Activated CD4-positive, alpha-beta T cell treated with anti-CD3 and anti-CD28 coated beads, Interleukin-2, Interleukin-4, amounts not matched to agents 100 ng/mL and 50 ng/mL, durations not matched to agents 16 hours and 8 hours (primary cell): ENCODE results near the gene TRIM26.
"Not testable (repeated sequence)": the region's sequence is repeated elsewhere in the genome, so short reads cannot be mapped to it uniquely, and the experiment has no call there.

Experiments used
- DNase-seq: peaks from one replicate; pipeline ENCODE4 v3.0.0-alpha.2; 2020; ENCODE audit warnings: low spot score

Gene TRIM26

GRCh38 chr6:30152910-30153610, 60.1 kb downstream of the TRIM26 start:
- no peak for DNase-seq

- DNase-seq: no peak
These were observed 61.1 kb downstream of the TRIM26 start for GRCh38 chr6:30152016-30152673.

GRCh38 chr6:30151580-30151979, 61.6 kb downstream of the TRIM26 start:
- no peak for DNase-seq

- no peak for DNase-seq
These were observed 62.4 kb downstream of the TRIM26 start for GRCh38 chr6:30150671-30151395.

GRCh38 chr6:30149858-30150550, 63.2 kb downstream of the TRIM26 start:
- DNase-seq: no peak

GRCh38 chr6:30149234-30149633, 64.0 kb downstream of the TRIM26 start:
- DNase-seq: no peak

GRCh38 chr6:30147096-30147495, 66.1 kb downstream of the TRIM26 start:
- DNase-seq: no peak

- no peak for DNase-seq
These were observed 67.4 kb downstream of the TRIM26 start for GRCh38 chr6:30145818-30146217.

- no peak for DNase-seq
These were observed 68.4 kb downstream of the TRIM26 start for GRCh38 chr6:30144811-30145210.

- DNase-seq: no peak
These were observed 69.4 kb downstream of the TRIM26 start for GRCh38 chr6:30143780-30144179.

- DNase-seq: no peak
These were observed 70.5 kb downstream of the TRIM26 start for GRCh38 chr6:30142665-30143064.

GRCh38 chr6:30140240-30140639, 73.0 kb downstream of the TRIM26 start:
- not testable (repeated sequence) for DNase-seq

- peak; percentile 45 for DNase-seq
These were observed 76.5 kb downstream of the TRIM26 start for GRCh38 chr6:30136570-30137286.

GRCh38 chr6:30135757-30136156, 77.4 kb downstream of the TRIM26 start, which contains the start of gene TRIM40:
TRIM40 (plus strand) TSS chr6:30136140; CDS start chr6:30137037, 897 bp downstream.
- DNase-seq: no peak

- DNase-seq: no peak
These were observed 78.1 kb downstream of the TRIM26 start for GRCh38 chr6:30135147-30135546.
